ENCODE data around the gene DPP10. TPM values are rescaled to one million over a fixed set of nuclear protein-coding genes. Genes with fewer than 3 reads are reported as not detected.

Gene DPP10
- total RNA-seq, 1 donor from 2014 or later: 2.4 TPM

DNA sequence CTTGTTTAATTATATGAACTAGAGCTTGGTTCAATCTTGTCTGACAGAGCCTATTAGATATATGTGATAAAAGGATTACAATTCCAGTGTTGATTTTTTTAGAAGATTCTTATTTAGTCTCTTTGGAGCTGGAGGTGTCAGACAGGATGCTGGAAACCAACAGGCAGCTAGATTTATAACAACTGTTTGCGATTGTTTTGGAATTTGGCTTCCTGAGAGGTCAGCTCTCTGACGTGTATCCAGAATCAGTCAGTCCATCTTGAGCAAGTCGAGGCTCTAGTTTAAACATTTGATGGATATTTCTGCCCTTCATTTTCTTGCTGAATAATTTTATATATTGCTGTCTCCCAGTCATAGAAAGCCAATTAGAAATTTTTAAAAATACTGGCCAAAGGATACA lies 1062.9 kb downstream of the DPP10 start:
- TF ChIP-seq, protein P1, sequence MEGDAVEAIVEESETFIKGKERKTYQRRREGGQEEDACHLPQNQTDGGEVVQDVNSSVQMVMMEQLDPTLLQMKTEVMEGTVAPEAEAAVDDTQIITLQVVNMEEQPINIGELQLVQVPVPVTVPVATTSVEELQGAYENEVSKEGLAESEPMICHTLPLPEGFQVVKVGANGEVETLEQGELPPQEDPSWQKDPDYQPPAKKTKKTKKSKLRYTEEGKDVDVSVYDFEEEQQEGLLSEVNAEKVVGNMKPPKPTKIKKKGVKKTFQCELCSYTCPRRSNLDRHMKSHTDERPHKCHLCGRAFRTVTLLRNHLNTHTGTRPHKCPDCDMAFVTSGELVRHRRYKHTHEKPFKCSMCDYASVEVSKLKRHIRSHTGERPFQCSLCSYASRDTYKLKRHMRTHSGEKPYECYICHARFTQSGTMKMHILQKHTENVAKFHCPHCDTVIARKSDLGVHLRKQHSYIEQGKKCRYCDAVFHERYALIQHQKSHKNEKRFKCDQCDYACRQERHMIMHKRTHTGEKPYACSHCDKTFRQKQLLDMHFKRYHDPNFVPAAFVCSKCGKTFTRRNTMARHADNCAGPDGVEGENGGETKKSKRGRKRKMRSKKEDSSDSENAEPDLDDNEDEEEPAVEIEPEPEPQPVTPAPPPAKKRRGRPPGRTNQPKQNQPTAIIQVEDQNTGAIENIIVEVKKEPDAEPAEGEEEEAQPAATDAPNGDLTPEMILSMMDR (IDR thresholded peaks at IDR 0.05; ENCODE audit: insufficient read depth, low read length, poor library complexity, severe bottlenecking): no peak
- Histone ChIP-seq H3K36me3 (ENCODE audit: control insufficient read depth, insufficient read depth, low read length) (no peaks in the 10 kb centered on the region), H3K27me3 (ENCODE audit: control insufficient read depth, insufficient read depth, low read length) (no peaks in the 10 kb centered on the region), H3K4me3 (ENCODE audit: low read depth, low read length) (no peak overlapping the region)
- DNase-seq (ENCODE audit: low read depth): no peak

- no peak for DNase-seq (ENCODE audit: low read depth)
- Histone ChIP-seq H3K36me3 (ENCODE audit: control insufficient read depth, insufficient read depth, low read length) (no peaks in the 10 kb centered on the region), H3K4me3 (ENCODE audit: low read depth, low read length) (no peak overlapping the region), H3K27me3 (ENCODE audit: control insufficient read depth, insufficient read depth, low read length) (no peaks in the 10 kb centered on the region)
- TF ChIP-seq, protein P1 (IDR thresholded peaks at IDR 0.05; ENCODE audit: insufficient read depth, low read length, poor library complexity, severe bottlenecking): no peak
These were observed 1078.3 kb downstream of the DPP10 start for GRCh38 chr2:115520727-115521126.

GRCh38 chr2:115524452-115524851 lies 1082.0 kb downstream of the DPP10 start:
- TF ChIP-seq, protein P1 (IDR thresholded peaks at IDR 0.05; ENCODE audit: insufficient read depth, low read length, poor library complexity, severe bottlenecking): no peak
- DNase-seq (ENCODE audit: low read depth): no peak
- H3K36me3 ChIP-seq (ENCODE audit: control insufficient read depth, insufficient read depth, low read length): no peaks in the 10 kb centered on the region
- no peaks in the 10 kb centered on the region for H3K27me3 ChIP-seq (ENCODE audit: control insufficient read depth, insufficient read depth, low read length)
- no peak overlapping the region for H3K4me3 ChIP-seq (ENCODE audit: low read depth, low read length)

DNA sequence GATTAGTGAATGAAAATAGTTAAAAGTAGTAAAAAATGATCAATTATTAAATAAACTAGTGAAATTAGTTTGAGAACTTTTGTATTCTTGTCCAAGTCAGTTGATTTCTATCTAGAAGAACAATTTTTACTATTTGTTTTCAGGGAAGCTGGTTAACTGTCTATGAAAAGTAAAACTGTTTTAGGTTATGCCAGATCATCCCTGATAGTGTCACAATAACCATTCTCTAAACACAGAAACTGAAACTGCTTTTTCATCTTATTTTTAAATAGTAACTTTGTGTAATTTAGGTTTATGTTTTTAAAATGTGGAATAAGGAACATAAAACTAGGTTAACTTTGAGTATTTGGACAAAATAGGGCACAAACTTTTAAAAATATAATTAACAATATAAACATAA lies 1087.2 kb downstream of the DPP10 start:
- Histone ChIP-seq H3K36me3 (ENCODE audit: control insufficient read depth, insufficient read depth, low read length) (no peaks in the 10 kb centered on the region), H3K27me3 (ENCODE audit: control insufficient read depth, insufficient read depth, low read length) (no peaks in the 10 kb centered on the region), H3K4me3 (ENCODE audit: low read depth, low read length) (no peak overlapping the region)
- TF ChIP-seq, protein P1 (IDR thresholded peaks at IDR 0.05; ENCODE audit: insufficient read depth, low read length, poor library complexity, severe bottlenecking): no peak
- no peak for DNase-seq (ENCODE audit: low read depth)

- Histone ChIP-seq H3K36me3 (ENCODE audit: control insufficient read depth, insufficient read depth, low read length) (no peaks in the 10 kb centered on the region), H3K27me3 (ENCODE audit: control insufficient read depth, insufficient read depth, low read length) (no peaks in the 10 kb centered on the region), H3K4me3 (ENCODE audit: low read depth, low read length) (no peak overlapping the region)
- no peak for DNase-seq (ENCODE audit: low read depth)
- TF ChIP-seq, protein P1 (IDR thresholded peaks at IDR 0.05; ENCODE audit: insufficient read depth, low read length, poor library complexity, severe bottlenecking): no peak
These were observed 1090.6 kb downstream of the DPP10 start for GRCh38 chr2:115533081-115533480.

DNA sequence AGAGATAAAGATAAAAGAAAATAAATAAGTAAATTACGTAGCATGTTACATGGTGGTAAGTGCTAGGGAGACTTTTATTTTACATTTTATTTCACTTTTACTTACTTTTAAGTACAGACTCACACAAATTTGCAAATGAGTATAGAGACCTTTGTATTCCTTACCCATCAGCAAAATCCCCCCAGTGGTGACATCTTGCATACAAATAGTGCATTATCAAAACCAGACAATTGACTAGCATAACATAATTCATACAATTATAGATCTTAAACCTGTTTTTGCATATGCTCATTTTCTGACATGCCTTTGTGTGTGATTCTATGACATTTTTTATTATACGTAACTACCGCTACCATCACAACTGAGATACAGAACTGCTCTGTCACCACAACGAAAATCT lies 1099.4 kb downstream of the DPP10 start:
- no peak for DNase-seq (ENCODE audit: low read depth)
- H3K27me3 ChIP-seq (ENCODE audit: control insufficient read depth, insufficient read depth, low read length): no peaks in the 10 kb centered on the region
- no peaks in the 10 kb centered on the region for H3K36me3 ChIP-seq (ENCODE audit: control insufficient read depth, insufficient read depth, low read length)
- no peak overlapping the region for H3K4me3 ChIP-seq (ENCODE audit: low read depth, low read length)
- TF ChIP-seq, protein P1 (IDR thresholded peaks at IDR 0.05; ENCODE audit: insufficient read depth, low read length, poor library complexity, severe bottlenecking): no peak
